Stomach (tissue), 4 donors: ENCODE results near the gene OMA1.

ENCODE experiments used
- EP300 ChIP-seq: sonication (generic); formaldehyde crosslinking; IDR thresholded peaks from one replicate; pipeline ENCODE4 v1.6.1; 2017; ENCODE audit warnings: antibody characterized with exemption
- POLR2A ChIP-seq, 4 donors: fragments of 450-650 bp; IDR thresholded peaks; one replicate each; pipeline ENCODE4 v1.6.1; 2016; ENCODE audit warnings: antibody characterized with exemption in 4 of 4, control low read depth in 2 of 4, mild to moderate bottlenecking in 1 of 4, moderate library complexity in 1 of 4
- TF ChIP-seq, protein P1 (sequence below), 7 experiments: fragments of 450-650 bp in 4 of 7; fragments of 200-600 bp in 3 of 7; sonication (generic) in 3 of 7; IDR thresholded peaks; one replicate each; pipeline ENCODE4 v1.5.1; 2016 to 2019; ENCODE audit warnings: antibody characterized with exemption in 7 of 7, control low read depth in 2 of 7, mild to moderate bottlenecking in 1 of 7

DNA sequence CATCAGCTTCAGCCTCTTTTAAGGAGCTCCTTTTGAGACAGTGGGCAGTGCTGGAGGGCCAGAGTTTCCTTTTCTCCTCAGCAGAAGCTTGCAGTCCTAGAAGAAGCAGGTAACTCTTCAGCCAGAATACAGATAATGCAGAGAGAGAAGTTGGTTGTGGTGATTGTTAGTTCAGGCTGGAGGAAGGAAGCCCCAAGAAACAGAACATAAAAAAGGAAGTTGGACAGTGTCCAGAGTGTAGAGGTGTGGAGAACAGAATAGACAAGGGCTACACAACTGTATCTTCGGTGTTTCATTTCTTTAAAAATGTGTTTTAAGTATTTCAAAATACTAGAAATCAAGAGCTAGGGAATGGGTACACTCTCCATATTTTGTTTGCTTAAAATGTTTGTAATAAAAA lies 37.0 kb upstream of the OMA1 start:
- TF ChIP-seq POLR2A (IDR thresholded peaks at IDR 0.05) (no peak), EP300 (no peak)
- TF ChIP-seq, protein P1, sequence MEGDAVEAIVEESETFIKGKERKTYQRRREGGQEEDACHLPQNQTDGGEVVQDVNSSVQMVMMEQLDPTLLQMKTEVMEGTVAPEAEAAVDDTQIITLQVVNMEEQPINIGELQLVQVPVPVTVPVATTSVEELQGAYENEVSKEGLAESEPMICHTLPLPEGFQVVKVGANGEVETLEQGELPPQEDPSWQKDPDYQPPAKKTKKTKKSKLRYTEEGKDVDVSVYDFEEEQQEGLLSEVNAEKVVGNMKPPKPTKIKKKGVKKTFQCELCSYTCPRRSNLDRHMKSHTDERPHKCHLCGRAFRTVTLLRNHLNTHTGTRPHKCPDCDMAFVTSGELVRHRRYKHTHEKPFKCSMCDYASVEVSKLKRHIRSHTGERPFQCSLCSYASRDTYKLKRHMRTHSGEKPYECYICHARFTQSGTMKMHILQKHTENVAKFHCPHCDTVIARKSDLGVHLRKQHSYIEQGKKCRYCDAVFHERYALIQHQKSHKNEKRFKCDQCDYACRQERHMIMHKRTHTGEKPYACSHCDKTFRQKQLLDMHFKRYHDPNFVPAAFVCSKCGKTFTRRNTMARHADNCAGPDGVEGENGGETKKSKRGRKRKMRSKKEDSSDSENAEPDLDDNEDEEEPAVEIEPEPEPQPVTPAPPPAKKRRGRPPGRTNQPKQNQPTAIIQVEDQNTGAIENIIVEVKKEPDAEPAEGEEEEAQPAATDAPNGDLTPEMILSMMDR (IDR thresholded peaks at IDR 0.05), result no peak
